Kidney epithelial cell (primary cell): Measurements from ENCODE around the gene TSPY4. TPM values are rescaled to one million over a fixed set of nuclear protein-coding genes. Genes with fewer than 3 reads are reported as not detected.
"Not testable (repeated sequence)": the region's sequence is repeated elsewhere in the genome, so short reads cannot be mapped to it uniquely, and the experiment has no call there.

Experiments
- DNase-seq: peaks from one replicate; pipeline ENCODE4 v3.0.0-alpha.2; 2010; ENCODE audit warnings: low read depth
- H3K27me3 ChIP-seq: 2 replicates; pipeline ENCODE4 v1.6.0; 2011; ENCODE audit warnings: low read length; ENCODE audit not compliant: control insufficient read depth, insufficient read depth
- H3K36me3 ChIP-seq: 2 replicates; pipeline ENCODE4 v1.5.1; 2011; ENCODE audit warnings: low read length; ENCODE audit not compliant: control insufficient read depth, insufficient read depth
- H3K4me3 ChIP-seq: 2 replicates; pipeline ENCODE4 v1.5.1; 2011; ENCODE audit warnings: low read depth, mild to moderate bottlenecking, control low read depth, low read length
- total RNA-seq: library from RNA; depleted of rRNA; stranded (reverse); fragments of >200 nt; gene quantifications from 2 replicates; pipeline ENCODE4 v1.2.3, GENCODE V29; 2015
- TF ChIP-seq, protein P1 (sequence below): IDR thresholded peaks from 2 replicates; pipeline ENCODE4 v1.5.1; 2011; ENCODE audit warnings: mild to moderate bottlenecking, moderate library complexity, low read length, control low read depth, inconsistent platforms; ENCODE audit not compliant: insufficient read depth, poor library complexity, severe bottlenecking

Gene TSPY4, protein sequence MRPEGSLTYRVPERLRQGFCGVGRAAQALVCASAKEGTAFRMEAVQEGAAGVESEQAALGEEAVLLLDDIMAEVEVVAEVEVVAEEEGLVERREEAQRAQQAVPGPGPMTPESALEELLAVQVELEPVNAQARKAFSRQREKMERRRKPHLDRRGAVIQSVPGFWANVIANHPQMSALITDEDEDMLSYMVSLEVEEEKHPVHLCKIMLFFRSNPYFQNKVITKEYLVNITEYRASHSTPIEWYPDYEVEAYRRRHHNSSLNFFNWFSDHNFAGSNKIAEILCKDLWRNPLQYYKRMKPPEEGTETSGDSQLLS
- not detected in 2 replicates for total RNA-seq

DNA sequence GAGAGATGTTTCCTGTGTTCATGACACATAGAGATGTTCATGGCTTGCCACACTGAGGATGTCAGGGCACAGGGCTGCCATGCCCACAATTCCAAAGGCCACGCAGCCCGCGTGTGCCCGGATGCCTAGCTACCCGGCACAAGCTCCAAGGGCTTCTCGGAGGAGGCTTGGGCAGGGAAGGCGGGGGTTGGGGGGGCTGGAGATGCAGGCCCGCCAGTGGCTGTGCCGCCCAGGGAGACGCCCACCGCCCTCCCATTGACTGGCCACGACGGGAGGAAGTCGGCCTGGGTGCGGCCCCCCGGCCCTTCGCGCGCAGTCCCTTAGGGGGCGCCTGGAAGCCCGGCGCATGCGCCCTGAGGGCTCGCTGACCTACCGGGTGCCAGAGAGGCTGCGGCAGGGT lies at the start of gene TSPY4:
TSPY4 (plus strand) TSS at position 301 of the 400 bp plus-strand sequence; CDS start at position 347, 46 bp downstream.
- not testable (repeated sequence) for H3K36me3 ChIP-seq, H3K27me3 ChIP-seq, DNase-seq, H3K4me3 ChIP-seq

DNA sequence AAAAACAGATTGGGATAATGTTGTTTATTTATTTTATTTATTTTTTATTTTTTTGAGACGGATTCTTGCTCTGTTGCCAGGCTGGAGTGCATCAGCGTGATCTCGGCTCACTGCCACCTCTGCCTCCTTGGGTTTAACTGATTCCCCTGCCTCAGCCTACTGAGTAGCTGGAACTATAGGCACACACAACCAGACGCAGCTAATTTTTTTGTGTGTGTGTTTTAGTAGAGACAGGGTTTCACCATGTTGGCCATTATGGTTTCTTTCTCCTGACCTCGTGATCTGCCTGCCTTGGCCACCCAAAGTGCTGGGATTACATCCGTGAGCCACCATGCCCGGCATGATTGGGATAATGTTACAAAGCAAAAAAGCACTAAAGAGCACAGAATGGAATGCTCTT lies 16.3 kb upstream of the TSPY4 start:
- TF ChIP-seq, protein P1, sequence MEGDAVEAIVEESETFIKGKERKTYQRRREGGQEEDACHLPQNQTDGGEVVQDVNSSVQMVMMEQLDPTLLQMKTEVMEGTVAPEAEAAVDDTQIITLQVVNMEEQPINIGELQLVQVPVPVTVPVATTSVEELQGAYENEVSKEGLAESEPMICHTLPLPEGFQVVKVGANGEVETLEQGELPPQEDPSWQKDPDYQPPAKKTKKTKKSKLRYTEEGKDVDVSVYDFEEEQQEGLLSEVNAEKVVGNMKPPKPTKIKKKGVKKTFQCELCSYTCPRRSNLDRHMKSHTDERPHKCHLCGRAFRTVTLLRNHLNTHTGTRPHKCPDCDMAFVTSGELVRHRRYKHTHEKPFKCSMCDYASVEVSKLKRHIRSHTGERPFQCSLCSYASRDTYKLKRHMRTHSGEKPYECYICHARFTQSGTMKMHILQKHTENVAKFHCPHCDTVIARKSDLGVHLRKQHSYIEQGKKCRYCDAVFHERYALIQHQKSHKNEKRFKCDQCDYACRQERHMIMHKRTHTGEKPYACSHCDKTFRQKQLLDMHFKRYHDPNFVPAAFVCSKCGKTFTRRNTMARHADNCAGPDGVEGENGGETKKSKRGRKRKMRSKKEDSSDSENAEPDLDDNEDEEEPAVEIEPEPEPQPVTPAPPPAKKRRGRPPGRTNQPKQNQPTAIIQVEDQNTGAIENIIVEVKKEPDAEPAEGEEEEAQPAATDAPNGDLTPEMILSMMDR, result no peak

DNA sequence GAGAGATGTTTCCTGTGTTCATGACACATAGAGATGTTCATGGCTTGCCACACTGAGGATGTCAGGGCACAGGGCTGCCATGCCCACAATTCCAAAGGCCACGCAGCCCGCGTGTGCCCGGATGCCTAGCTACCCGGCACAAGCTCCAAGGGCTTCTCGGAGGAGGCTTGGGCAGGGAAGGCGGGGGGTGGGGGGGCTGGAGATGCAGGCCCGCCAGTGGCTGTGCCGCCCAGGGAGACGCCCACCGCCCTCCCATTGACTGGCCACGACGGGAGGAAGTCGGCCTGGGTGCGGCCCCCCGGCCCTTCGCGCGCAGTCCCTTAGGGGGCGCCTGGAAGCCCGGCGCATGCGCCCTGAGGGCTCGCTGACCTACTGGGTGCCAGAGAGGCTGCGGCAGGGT lies 20.2 kb downstream of the TSPY4 start, which contains the start of gene TSPY8:
TSPY8 (plus strand) TSS at position 301 of the 400 bp plus-strand sequence; CDS start at position 347, 46 bp downstream.
- H3K4me3 ChIP-seq, DNase-seq, H3K27me3 ChIP-seq, H3K36me3 ChIP-seq: not testable (repeated sequence)

More for the DNA sequence above, 16.3 kb upstream of the TSPY4 start:
- Histone ChIP-seq H3K27me3 (no peaks in the 10 kb centered on the region), H3K36me3 (no peaks in the 10 kb centered on the region), H3K4me3 (no peak overlapping the region)
- no peak for DNase-seq

Other genes with a start within 250 kb of the TSPY4 start
- not detected in 2 replicates for gene TSPY8, start 20.3 kb downstream of the TSPY4 start, total RNA-seq
- gene TSPY3, start 61.0 kb downstream of the TSPY4 start, total RNA-seq, result not detected in 2 replicates
- not detected in 2 replicates for gene TSPY1, start 129.5 kb downstream of the TSPY4 start, total RNA-seq
- not detected in 2 replicates for gene TSPY9, start 149.8 kb downstream of the TSPY4 start, total RNA-seq
- not detected in 2 replicates for gene TSPY10, start 190.4 kb downstream of the TSPY4 start, total RNA-seq